GM23338 (cell line): Measurements from ENCODE around the gene PDSS1. TPM values are rescaled to one million over a fixed set of nuclear protein-coding genes. Genes with fewer than 3 reads are reported as not detected.
"Not testable (repeated sequence)": the region's sequence is repeated elsewhere in the genome, so short reads cannot be mapped to it uniquely, and the experiment has no call there.

Experiments
- ATAC-seq: fragments of 200-7000 bp; cut with Tn5 transposase; 3 replicates; pipeline ENCODE4 v1.9.1; 2020
- DNase-seq: peaks from one replicate; pipeline ENCODE4 v3.0.0-alpha.2; 2015; ENCODE audit warnings: low spot score
- H2AFZ ChIP-seq: fragments of 200-600 bp; sonication (generic); 2 replicates; pipeline ENCODE4 v1.8.0; 2016; ENCODE audit warnings: antibody characterized with exemption, mild to moderate bottlenecking, moderate library complexity
- H3F3A ChIP-seq: fragments of 200-600 bp; sonication (generic); replicated peaks from 2 replicates; pipeline ENCODE4 v1.8.0; 2017; ENCODE audit warnings: antibody characterized with exemption, mixed run types, low read depth
- H3K27ac ChIP-seq: fragments of 200-600 bp; sonication (generic); 2 replicates; pipeline ENCODE4 v1.6.1; 2016; ENCODE audit warnings: low read depth
- H3K27me3 ChIP-seq: fragments of 200-600 bp; sonication (generic); 2 replicates; pipeline ENCODE4 v1.8.0; 2016; ENCODE audit warnings: mild to moderate bottlenecking, mixed run types, moderate library complexity; ENCODE audit not compliant: insufficient read depth
- H3K36me3 ChIP-seq: fragments of 200-600 bp; sonication (generic); 2 replicates; pipeline ENCODE4 v1.8.0; 2016; ENCODE audit warnings: mild to moderate bottlenecking; ENCODE audit not compliant: insufficient read depth
- H3K4me1 ChIP-seq: fragments of 200-600 bp; sonication (generic); 2 replicates; pipeline ENCODE4 v1.8.0; 2016; ENCODE audit warnings: mild to moderate bottlenecking, moderate library complexity; ENCODE audit not compliant: insufficient read depth
- H3K4me2 ChIP-seq: fragments of 200-600 bp; sonication (generic); 2 replicates; pipeline ENCODE4 v1.7.1; 2017; ENCODE audit warnings: mixed run types
- H3K4me3 ChIP-seq: fragments of 200-600 bp; sonication (generic); 2 replicates; pipeline ENCODE4 v1.6.1; 2016; ENCODE audit warnings: mixed run types
- H3K79me2 ChIP-seq: fragments of 200-600 bp; sonication (generic); replicated peaks from 2 replicates; pipeline ENCODE4 v1.8.0; 2017; ENCODE audit warnings: mild to moderate bottlenecking; ENCODE audit not compliant: insufficient read depth
- H3K9me2 ChIP-seq: fragments of 200-600 bp; sonication (generic); 2 replicates; pipeline ENCODE4 v1.8.0; 2017; ENCODE audit not compliant: insufficient read depth
- H4K20me1 ChIP-seq: fragments of 200-600 bp; sonication (generic); replicated peaks from 2 replicates; pipeline ENCODE4 v1.8.0; 2017; ENCODE audit warnings: mild to moderate bottlenecking; ENCODE audit not compliant: insufficient read depth
- H3K27ac Mint-ChIP-seq: 2 replicates; pipeline ENCODE4 v1.8.0; 2020; ENCODE audit warnings: inconsistent platforms, mild to moderate bottlenecking, moderate library complexity, mixed read lengths
- H3K27me3 Mint-ChIP-seq: 3 replicates; pipeline ENCODE4 v1.8.0; 2022; ENCODE audit warnings: low read depth, mild to moderate bottlenecking, moderate library complexity, mixed read lengths, inconsistent platforms; ENCODE audit not compliant: insufficient read depth, poor library complexity
- H3K36me3 Mint-ChIP-seq: 3 replicates; pipeline ENCODE4 v1.8.0; 2021; ENCODE audit warnings: low read depth, mild to moderate bottlenecking, inconsistent platforms, moderate library complexity, mixed read lengths
- H3K4me1 Mint-ChIP-seq: 3 replicates; pipeline ENCODE4 v1.8.0; 2020; ENCODE audit warnings: mild to moderate bottlenecking, inconsistent platforms, mixed read lengths
- H3K4me3 Mint-ChIP-seq: 3 replicates; pipeline ENCODE4 v1.8.0; 2021; ENCODE audit warnings: moderate library complexity, mild to moderate bottlenecking, inconsistent platforms, mixed read lengths
- H3K9me3 Mint-ChIP-seq: 3 replicates; pipeline ENCODE4 v1.8.0; 2020; ENCODE audit warnings: moderate library complexity, mild to moderate bottlenecking, inconsistent platforms, mixed read lengths
- CREB1 ChIP-seq: fragments of 250-450 bp; sonication (Bioruptor Pico); IDR thresholded peaks from 2 replicates; pipeline ENCODE4 v1.5.0; 2020; ENCODE audit warnings: low read depth, mild to moderate bottlenecking, moderate library complexity
- EZH2 ChIP-seq: fragments of 200-600 bp; sonication (generic); IDR thresholded peaks from one replicate; pipeline ENCODE4 v1.8.0; 2017; ENCODE audit warnings: antibody characterized with exemption, mild to moderate bottlenecking, low read depth; ENCODE audit not compliant: unreplicated experiment
- EZH2phosphoT487 ChIP-seq: fragments of 200-600 bp; sonication (generic); IDR thresholded peaks from one replicate; pipeline ENCODE4 v1.8.1; 2018; ENCODE audit warnings: antibody characterized with exemption; ENCODE audit not compliant: unreplicated experiment
- NANOG ChIP-seq: IDR thresholded peaks from 2 replicates; pipeline ENCODE4 v1.6.1; 2016; ENCODE audit warnings: antibody characterized with exemption, borderline replicate concordance
- STAT1 ChIP-seq: IDR thresholded peaks from one replicate; pipeline ENCODE4 v1.6.1; 2016; ENCODE audit warnings: antibody characterized with exemption; ENCODE audit not compliant: unreplicated experiment
- ZNF114 ChIP-seq: fragments of 250-450 bp; sonication (Bioruptor Pico); IDR thresholded peaks from 2 replicates; pipeline ENCODE4 v1.5.0; 2020; ENCODE audit warnings: mild to moderate bottlenecking, moderate library complexity
- polyA plus RNA-seq: library from polyadenylated mRNA; unstranded; fragments of >200 nt; fragmentation: Nextera tagmentation; extraction: Ambion mirVana; gene quantifications from 2 replicates; pipeline ENCODE4 v1.2.1, GENCODE V29; 2016
- total RNA-seq: library from RNA; depleted of rRNA; stranded (reverse); fragments of >200 nt; shearing (Covaris generic); gene quantifications from 2 replicates; pipeline ENCODE4 v1.2.3, GENCODE V29; 2014
- TF ChIP-seq, protein P1 (sequence below): IDR thresholded peaks from one replicate; pipeline ENCODE4 v1.6.1; 2018; ENCODE audit warnings: antibody characterized with exemption; ENCODE audit not compliant: unreplicated experiment
- TF ChIP-seq, protein P2 (sequence below), 2 experiments: fragments of 200-600 bp in 1 of 2; sonication (generic) in 1 of 2; conservative IDR thresholded peaks; 2 replicates each; pipeline versions ENCODE4 v1.5.1 to v1.6.1; 2016 to 2017; ENCODE audit warnings: antibody characterized with exemption in 2 of 2, low read depth in 2 of 2, mild to moderate bottlenecking in 2 of 2, moderate library complexity in 1 of 2
- TF ChIP-seq, protein P3 (sequence below): IDR thresholded peaks from 2 replicates; pipeline ENCODE4 v1.6.1; 2016; ENCODE audit warnings: antibody characterized with exemption

Gene PDSS1
- total and polyA plus RNA-seq, 2 experiments from 2014 or later: 21.5 to 26.2 TPM

DNA sequence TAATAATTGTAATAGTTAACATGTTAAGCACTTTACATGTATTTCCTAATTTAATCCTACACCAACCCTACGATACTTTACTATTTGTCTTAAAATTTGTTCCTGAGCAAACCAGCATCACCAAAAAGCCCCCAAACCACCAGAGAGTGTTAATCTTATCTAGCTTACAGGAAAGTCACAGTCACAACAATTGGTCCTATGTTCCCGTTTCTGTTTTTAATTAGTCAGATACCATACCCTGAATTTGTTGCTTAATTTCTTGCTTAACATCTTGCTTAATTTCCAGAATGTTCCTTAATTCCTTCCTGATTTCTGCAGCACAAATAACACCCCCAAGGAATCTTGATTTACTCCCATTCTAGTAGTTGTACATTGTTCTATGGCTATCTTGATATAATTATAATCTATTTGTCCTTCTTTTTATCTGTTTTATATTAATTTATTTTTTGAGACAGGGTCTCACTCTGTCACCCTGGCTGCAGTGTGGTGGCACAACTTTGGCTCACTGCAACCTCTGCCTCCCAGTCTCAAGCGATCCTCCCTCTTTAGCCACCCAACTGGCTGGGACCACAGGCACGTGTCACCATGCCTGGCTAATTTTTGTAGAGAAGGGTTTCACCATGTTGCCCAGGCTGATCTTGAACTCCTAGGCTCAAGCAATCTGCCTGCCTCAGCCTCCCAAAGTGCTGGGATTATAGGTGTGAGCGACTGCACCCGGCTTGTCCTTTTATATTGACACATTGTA lies 6.6 kb upstream of the PDSS1 start (continued):
- TF ChIP-seq, protein P1, sequence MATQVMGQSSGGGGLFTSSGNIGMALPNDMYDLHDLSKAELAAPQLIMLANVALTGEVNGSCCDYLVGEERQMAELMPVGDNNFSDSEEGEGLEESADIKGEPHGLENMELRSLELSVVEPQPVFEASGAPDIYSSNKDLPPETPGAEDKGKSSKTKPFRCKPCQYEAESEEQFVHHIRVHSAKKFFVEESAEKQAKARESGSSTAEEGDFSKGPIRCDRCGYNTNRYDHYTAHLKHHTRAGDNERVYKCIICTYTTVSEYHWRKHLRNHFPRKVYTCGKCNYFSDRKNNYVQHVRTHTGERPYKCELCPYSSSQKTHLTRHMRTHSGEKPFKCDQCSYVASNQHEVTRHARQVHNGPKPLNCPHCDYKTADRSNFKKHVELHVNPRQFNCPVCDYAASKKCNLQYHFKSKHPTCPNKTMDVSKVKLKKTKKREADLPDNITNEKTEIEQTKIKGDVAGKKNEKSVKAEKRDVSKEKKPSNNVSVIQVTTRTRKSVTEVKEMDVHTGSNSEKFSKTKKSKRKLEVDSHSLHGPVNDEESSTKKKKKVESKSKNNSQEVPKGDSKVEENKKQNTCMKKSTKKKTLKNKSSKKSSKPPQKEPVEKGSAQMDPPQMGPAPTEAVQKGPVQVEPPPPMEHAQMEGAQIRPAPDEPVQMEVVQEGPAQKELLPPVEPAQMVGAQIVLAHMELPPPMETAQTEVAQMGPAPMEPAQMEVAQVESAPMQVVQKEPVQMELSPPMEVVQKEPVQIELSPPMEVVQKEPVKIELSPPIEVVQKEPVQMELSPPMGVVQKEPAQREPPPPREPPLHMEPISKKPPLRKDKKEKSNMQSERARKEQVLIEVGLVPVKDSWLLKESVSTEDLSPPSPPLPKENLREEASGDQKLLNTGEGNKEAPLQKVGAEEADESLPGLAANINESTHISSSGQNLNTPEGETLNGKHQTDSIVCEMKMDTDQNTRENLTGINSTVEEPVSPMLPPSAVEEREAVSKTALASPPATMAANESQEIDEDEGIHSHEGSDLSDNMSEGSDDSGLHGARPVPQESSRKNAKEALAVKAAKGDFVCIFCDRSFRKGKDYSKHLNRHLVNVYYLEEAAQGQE: no peak
- TF ChIP-seq, protein P2, sequence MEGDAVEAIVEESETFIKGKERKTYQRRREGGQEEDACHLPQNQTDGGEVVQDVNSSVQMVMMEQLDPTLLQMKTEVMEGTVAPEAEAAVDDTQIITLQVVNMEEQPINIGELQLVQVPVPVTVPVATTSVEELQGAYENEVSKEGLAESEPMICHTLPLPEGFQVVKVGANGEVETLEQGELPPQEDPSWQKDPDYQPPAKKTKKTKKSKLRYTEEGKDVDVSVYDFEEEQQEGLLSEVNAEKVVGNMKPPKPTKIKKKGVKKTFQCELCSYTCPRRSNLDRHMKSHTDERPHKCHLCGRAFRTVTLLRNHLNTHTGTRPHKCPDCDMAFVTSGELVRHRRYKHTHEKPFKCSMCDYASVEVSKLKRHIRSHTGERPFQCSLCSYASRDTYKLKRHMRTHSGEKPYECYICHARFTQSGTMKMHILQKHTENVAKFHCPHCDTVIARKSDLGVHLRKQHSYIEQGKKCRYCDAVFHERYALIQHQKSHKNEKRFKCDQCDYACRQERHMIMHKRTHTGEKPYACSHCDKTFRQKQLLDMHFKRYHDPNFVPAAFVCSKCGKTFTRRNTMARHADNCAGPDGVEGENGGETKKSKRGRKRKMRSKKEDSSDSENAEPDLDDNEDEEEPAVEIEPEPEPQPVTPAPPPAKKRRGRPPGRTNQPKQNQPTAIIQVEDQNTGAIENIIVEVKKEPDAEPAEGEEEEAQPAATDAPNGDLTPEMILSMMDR (conservative IDR thresholded peaks at IDR 0.05; ENCODE audit: low read depth in 2 of 2): no peak
- no peak for TF ChIP-seq STAT1

DNA sequence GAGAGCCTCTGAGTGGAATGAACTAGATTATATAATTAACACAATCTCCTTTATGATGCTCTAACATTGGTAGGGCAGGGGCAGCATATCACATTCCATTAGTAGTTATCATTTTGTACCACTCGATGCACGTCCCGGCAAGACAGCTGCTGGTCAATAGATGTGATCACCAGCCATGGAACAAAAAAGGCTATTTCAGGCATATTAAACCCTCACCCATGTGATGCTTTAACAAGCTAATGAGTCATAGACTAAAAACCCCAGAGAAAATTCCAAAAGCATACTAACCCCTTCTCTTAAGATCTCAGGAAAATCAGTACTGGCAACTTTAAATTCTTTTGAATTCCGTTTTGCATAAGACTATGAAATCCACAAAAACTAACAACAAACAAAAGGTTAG lies 3.0 kb upstream of the PDSS1 start:
- H3F3A ChIP-seq, H3K4me2 ChIP-seq, H3K27ac Mint-ChIP-seq, DNase-seq, H3K4me3 ChIP-seq, ATAC-seq, H3K27ac ChIP-seq, H3K4me3 Mint-ChIP-seq, H4K20me1 ChIP-seq, H3K36me3 ChIP-seq, H3K9me2 ChIP-seq, H3K36me3 Mint-ChIP-seq, H2AFZ ChIP-seq, H3K9me3 Mint-ChIP-seq, H3K4me1 Mint-ChIP-seq, H3K27me3 ChIP-seq, H3K4me1 ChIP-seq: not testable (repeated sequence)
- H3K27me3 Mint-ChIP-seq: peaks cover 10% of the 10 kb centered on the region
- H3K79me2 ChIP-seq: peaks cover 17% of the 10 kb centered on the region

DNA sequence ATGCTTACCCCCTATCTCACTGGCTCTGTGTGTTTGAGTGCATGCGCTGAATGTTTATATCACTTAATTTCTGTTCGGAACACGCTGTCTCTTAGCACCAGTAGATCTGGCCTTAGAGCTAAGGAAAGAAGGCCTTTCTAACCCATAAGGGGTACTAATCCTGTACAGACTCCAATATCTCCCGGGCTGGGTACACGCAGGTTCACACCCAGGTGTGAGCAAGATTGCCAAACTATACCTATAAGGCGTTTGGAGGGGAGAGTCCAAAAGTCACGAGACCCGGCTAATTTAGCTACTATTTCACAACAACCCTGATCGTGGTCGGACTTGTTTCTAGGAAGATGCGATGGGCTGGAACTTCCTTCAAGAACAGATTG lies 727 bp upstream of the PDSS1 start:
- no peak for DNase-seq
- no peaks in the 10 kb centered on the region for H3K27me3 ChIP-seq
- Mint-ChIP-seq H3K4me1 (peaks cover 4% of the 10 kb centered on the region; the same call in 2 of the 3 replicates), H3K9me3 (peaks cover 3% of the 10 kb centered on the region; the same call in 2 of the 3 replicates), H3K4me3 (peak overlapping the region; percentile 100), H3K36me3 (peaks cover 26% of the 10 kb centered on the region), H3K27ac (peak overlapping the region; percentile 76; the same call in 1 of the 2 replicates), H3K27me3 (peaks cover 10% of the 10 kb centered on the region)
- no peaks in the 10 kb centered on the region for H3K36me3 ChIP-seq
- peaks cover 9% of the 10 kb centered on the region for H3K4me1 ChIP-seq
- H3K4me2 ChIP-seq: peak overlapping the region; percentile 96
- H2AFZ ChIP-seq: peak overlapping the region; percentile 99
- H4K20me1 ChIP-seq: no peaks in the 10 kb centered on the region; the same call in 1 of the 2 replicates
- H3F3A ChIP-seq: no peaks in the 10 kb centered on the region
- peak overlapping the region; percentile 94 for H3K4me3 ChIP-seq
- H3K79me2 ChIP-seq: peaks cover 38% of the 10 kb centered on the region
- H3K9me2 ChIP-seq: no peaks in the 10 kb centered on the region
- ATAC-seq: no peak
- no peak overlapping the region for H3K27ac ChIP-seq
- TF ChIP-seq CREB1 (CRISPR knock-in tag) (no peak), EZH2 (no peak), NANOG (no peak), STAT1 (no peak), EZH2phosphoT487 (no peak), ZNF114 (CRISPR knock-in tag) (no peak)
- TF ChIP-seq, protein P3, sequence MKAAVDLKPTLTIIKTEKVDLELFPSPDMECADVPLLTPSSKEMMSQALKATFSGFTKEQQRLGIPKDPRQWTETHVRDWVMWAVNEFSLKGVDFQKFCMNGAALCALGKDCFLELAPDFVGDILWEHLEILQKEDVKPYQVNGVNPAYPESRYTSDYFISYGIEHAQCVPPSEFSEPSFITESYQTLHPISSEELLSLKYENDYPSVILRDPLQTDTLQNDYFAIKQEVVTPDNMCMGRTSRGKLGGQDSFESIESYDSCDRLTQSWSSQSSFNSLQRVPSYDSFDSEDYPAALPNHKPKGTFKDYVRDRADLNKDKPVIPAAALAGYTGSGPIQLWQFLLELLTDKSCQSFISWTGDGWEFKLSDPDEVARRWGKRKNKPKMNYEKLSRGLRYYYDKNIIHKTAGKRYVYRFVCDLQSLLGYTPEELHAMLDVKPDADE: no peak
- TF ChIP-seq, protein P2 (conservative IDR thresholded peaks at IDR 0.05; ENCODE audit: low read depth in 2 of 2): no peak
